H1 (cell line): Measurements from ENCODE around the gene CSNK1G2. TPM values are rescaled to one million over a fixed set of nuclear protein-coding genes. Genes with fewer than 3 reads are reported as not detected.

Experiments
- CTCF ChIA-PET: fragments of 300-600 bp; sonication (Branson Sonifier 250); formaldehyde crosslinking; loops from one replicate; lab custom pipeline; 2021; ENCODE audit not compliant: partially characterized antibody; lab: Charles Lee
- POLR2A ChIA-PET: fragments of 300-600 bp; sonication (Branson Sonifier 250); formaldehyde crosslinking; loops from one replicate; lab custom pipeline; 2021; ENCODE audit warnings: inconsistent platforms; ENCODE audit not compliant: partially characterized antibody; lab: Charles Lee
- DNase-seq, 2 experiments: peaks; one replicate each; pipeline versions ENCODE4 v3.0.0 to v3.0.0-alpha.2; 2010 to 2022; ENCODE audit warnings: low spot score in 2 of 2, low read depth in 1 of 2, mixed read lengths in 1 of 2
- FAIRE-seq: peaks from 2 replicates; lab custom pipeline; 2011; peaks lifted over from hg19 to GRCh38; lab: Jason Lieb, UNC
- H2AFZ ChIP-seq: 2 replicates; pipeline ENCODE4 v1.8.1; 2012; ENCODE audit warnings: low read length, inconsistent platforms
- H2AK5ac ChIP-seq: 2 replicates; pipeline ENCODE4 v1.6.1; 2013; ENCODE audit warnings: low read depth, low read length
- H2BK120ac ChIP-seq: replicated peaks from 2 replicates; pipeline ENCODE3; 2013; ENCODE audit warnings: low read depth, low read length, inconsistent platforms
- H2BK12ac ChIP-seq: 2 replicates; pipeline ENCODE4 v1.6.1; 2013; ENCODE audit warnings: low read depth, low read length
- H2BK15ac ChIP-seq: 2 replicates; pipeline ENCODE4 v1.6.1; 2013; ENCODE audit warnings: low read length
- H2BK20ac ChIP-seq: 2 replicates; pipeline ENCODE4 v1.6.1; 2013; ENCODE audit warnings: low read length
- H2BK5ac ChIP-seq: 2 replicates; pipeline ENCODE4 v1.6.1; 2013; ENCODE audit warnings: low read depth, low read length
- H3K14ac ChIP-seq: 2 replicates; pipeline ENCODE4 v1.6.1; 2013; ENCODE audit warnings: inconsistent platforms; ENCODE audit not compliant: insufficient read length
- H3K18ac ChIP-seq: 2 replicates; pipeline ENCODE4 v1.6.1; 2013; ENCODE audit warnings: low read length; ENCODE audit errors: extremely low read depth
- H3K23ac ChIP-seq: 2 replicates; pipeline ENCODE4 v1.6.1; 2013; ENCODE audit warnings: inconsistent platforms; ENCODE audit not compliant: insufficient read length
- H3K23me2 ChIP-seq: 2 replicates; pipeline ENCODE4 v1.6.1; 2013; ENCODE audit warnings: low read depth, low read length
- H3K27ac ChIP-seq: 2 replicates; pipeline ENCODE4 v1.6.1; 2011; ENCODE audit warnings: low read depth, low read length, inconsistent platforms
- H3K27me3 ChIP-seq, 4 experiments: replicated peaks in 1 of 4; 1 replicate in 1 of 4; 2 replicates in 3 of 4; pipeline versions ENCODE4 v1.6.1 to v1.8.1; 2011 to 2013; ENCODE audit warnings: low read length in 3 of 4, mild to moderate bottlenecking in 3 of 4, inconsistent platforms in 2 of 4, mixed read lengths in 2 of 4, moderate library complexity in 1 of 4; ENCODE audit not compliant: control insufficient read depth in 3 of 4, insufficient read depth in 3 of 4; ENCODE audit errors: extremely low read depth in 1 of 4
- H3K36me3 ChIP-seq, 4 experiments: 2 replicates each; pipeline versions ENCODE4 v1.6.1 to v1.8.1; 2011 to 2013; ENCODE audit warnings: mild to moderate bottlenecking in 4 of 4, low read length in 3 of 4, moderate library complexity in 2 of 4, control low read depth in 1 of 4, inconsistent platforms in 1 of 4; ENCODE audit not compliant: insufficient read depth in 4 of 4, control insufficient read depth in 2 of 4
- H3K4ac ChIP-seq: replicated peaks from 2 replicates; pipeline ENCODE3; 2013; ENCODE audit warnings: low read length, low read depth, mixed read lengths, inconsistent platforms; ENCODE audit not compliant: insufficient read length
- H3K4me1 ChIP-seq, 4 experiments: replicated peaks in 1 of 4; 1 replicate in 1 of 4; 2 replicates in 3 of 4; pipeline versions ENCODE4 v1.6.1 to v1.8.1; 2011 to 2013; ENCODE audit warnings: low read length in 3 of 4, inconsistent platforms in 2 of 4, mixed read lengths in 1 of 4; ENCODE audit not compliant: insufficient read depth in 4 of 4, control insufficient read depth in 3 of 4
- H3K4me2 ChIP-seq, 2 experiments: 2 replicates each; pipeline versions ENCODE4 v1.6.1 to v1.8.1; 2011 to 2013; ENCODE audit warnings: low read depth in 2 of 2, low read length in 2 of 2, control low read depth in 1 of 2, inconsistent platforms in 1 of 2, mild to moderate bottlenecking in 1 of 2; ENCODE audit not compliant: insufficient read depth in 1 of 2
- H3K4me3 ChIP-seq, 4 experiments: fragments of 200-600, 300-600 bp in 1 of 4; sonication (generic), shearing (Covaris generic), sonication (Bioruptor Twin) in 1 of 4; 2 replicates each; pipeline versions ENCODE4 v1.5.1 to v1.8.1; 2011 to 2016; ENCODE audit warnings: low read length in 4 of 4, low read depth in 3 of 4, control low read depth in 2 of 4, inconsistent platforms in 2 of 4, mild to moderate bottlenecking in 2 of 4, mixed read lengths in 1 of 4, moderate library complexity in 1 of 4; ENCODE audit not compliant: insufficient read depth in 2 of 4; ENCODE audit errors: extremely low read depth in 1 of 4
- H3K56ac ChIP-seq: replicated peaks from 2 replicates; pipeline ENCODE3; 2013; ENCODE audit warnings: low read depth, mild to moderate bottlenecking, mixed read lengths, low read length, inconsistent platforms; ENCODE audit not compliant: insufficient read length
- H3K79me1 ChIP-seq: 2 replicates; pipeline ENCODE4 v1.6.1; 2013; ENCODE audit warnings: low read depth, low read length, control low read depth
- H3K79me2 ChIP-seq, 2 experiments: 2 replicates each; pipeline versions ENCODE4 v1.6.1 to v1.8.1; 2012 to 2013; ENCODE audit warnings: low read length in 2 of 2, mild to moderate bottlenecking in 2 of 2, inconsistent platforms in 1 of 2; ENCODE audit not compliant: insufficient read depth in 2 of 2, control insufficient read depth in 1 of 2
- H3K9ac ChIP-seq, 4 experiments: replicated peaks in 1 of 4; 1 replicate in 1 of 4; 2 replicates in 3 of 4; pipeline versions ENCODE4 v1.6.1 to v1.8.1; 2011 to 2013; ENCODE audit warnings: low read depth in 3 of 4, low read length in 3 of 4, control low read depth in 2 of 4, mild to moderate bottlenecking in 2 of 4, moderate library complexity in 2 of 4, inconsistent platforms in 1 of 4; ENCODE audit errors: extremely low read depth in 1 of 4
- H3K9me3 ChIP-seq, 2 experiments: 2 replicates each; pipeline versions ENCODE4 v1.6.1 to v1.8.1; 2012 to 2013; ENCODE audit warnings: mild to moderate bottlenecking in 2 of 2, moderate library complexity in 2 of 2, control low read depth in 1 of 2, inconsistent platforms in 1 of 2, low read depth in 1 of 2, low read length in 1 of 2, mixed read lengths in 1 of 2; ENCODE audit not compliant: insufficient read depth in 2 of 2
- H4K20me1 ChIP-seq, 2 experiments: replicated peaks in 1 of 2; 2 replicates each; pipeline versions ENCODE3 to v1.8.1; 2011 to 2013; ENCODE audit warnings: inconsistent platforms in 2 of 2, low read length in 2 of 2, mild to moderate bottlenecking in 1 of 2; ENCODE audit not compliant: insufficient read depth in 2 of 2, control insufficient read depth in 1 of 2
- H4K5ac ChIP-seq: 2 replicates; pipeline ENCODE4 v1.6.1; 2013; ENCODE audit warnings: low read length, low read depth, mixed read lengths, inconsistent platforms; ENCODE audit not compliant: insufficient read length
- H4K8ac ChIP-seq: 2 replicates; pipeline ENCODE4 v1.8.0; 2013; ENCODE audit warnings: mild to moderate bottlenecking, moderate library complexity, low read length, inconsistent platforms; ENCODE audit not compliant: insufficient read depth; ENCODE audit errors: extremely low read depth
- H4K91ac ChIP-seq: replicated peaks from 2 replicates; pipeline ENCODE3; 2013; ENCODE audit warnings: low read length, mixed read lengths, inconsistent platforms; ENCODE audit not compliant: insufficient read length
- CBX5 ChIP-seq: fragments of 300-800, 300-1000 bp; sonication (generic); IDR thresholded peaks from 2 replicates; pipeline ENCODE4 v1.7.1; 2016; ENCODE audit warnings: antibody characterized with exemption, low read length, low read depth
- CBX8 ChIP-seq: fragments of 300-800, 300-1000 bp; sonication (generic); IDR thresholded peaks from 2 replicates; pipeline ENCODE4 v1.7.1; 2016; ENCODE audit warnings: low read depth, low read length, borderline replicate concordance
- EP300 ChIP-seq, 2 experiments: IDR thresholded peaks; 1 replicate in 1 of 2; 2 replicates in 1 of 2; pipeline ENCODE4 v1.6.1; 2011 to 2012; ENCODE audit warnings: low read depth in 2 of 2, low read length in 2 of 2, mild to moderate bottlenecking in 2 of 2, borderline replicate concordance in 1 of 2, inconsistent platforms in 1 of 2, moderate library complexity in 1 of 2
- JUN ChIP-seq: IDR thresholded peaks from 2 replicates; pipeline ENCODE4 v1.6.1; 2011; ENCODE audit warnings: low read depth, mild to moderate bottlenecking, improper control_type of control experiment, low read length
- KDM5A ChIP-seq: fragments of 200-600 bp; IDR thresholded peaks from 2 replicates; pipeline ENCODE4 v1.7.1; 2012; ENCODE audit warnings: mild to moderate bottlenecking, low read length, inconsistent platforms, mixed read lengths
- SAP30 ChIP-seq: fragments of 300-600 bp; sonication (generic); IDR thresholded peaks from 2 replicates; pipeline ENCODE4 v1.7.1; 2012; ENCODE audit warnings: low read length, moderate library complexity, mild to moderate bottlenecking, inconsistent platforms; ENCODE audit not compliant: insufficient read depth, insufficient replicate concordance
- SIRT6 ChIP-seq: IDR thresholded peaks from one replicate; pipeline ENCODE4 v1.7.1; 2012; ENCODE audit warnings: low read length, inconsistent platforms
- WGBS, 2 experiments: shearing (Covaris generic) in 1 of 2; methylation state at CpG; one replicate each; pipeline versions ENCODE4 v1.1.6 to v1.1.7; 2013 to 2015; ENCODE audit warnings: low lambda C conversion rate in 2 of 2, mixed read lengths in 2 of 2, inconsistent platforms in 1 of 2, low coverage in 1 of 2, missing lambda C conversion rate in 1 of 2; ENCODE audit not compliant: insufficient replicate concordance in 2 of 2, insufficient coverage in 1 of 2, insufficient read length in 1 of 2; ENCODE audit errors: extremely low coverage in 1 of 2, missing lambda C conversion rate in 1 of 2; 5-methylcytosine and 5-hydroxymethylcytosine counted together
- polyA plus RNA-seq, 7 experiments: library from polyadenylated mRNA; depleted of rRNA in 3 of 7; stranded (reverse) in 5 of 7; unstranded in 2 of 7; fragments of >200 nt in 5 of 7; fragments of 200-250 nt in 2 of 7; gene quantifications; 1 replicate in 5 of 7; 2 replicates in 1 of 7; 4 replicates in 1 of 7; pipeline versions ENCODE4 v1.2.1 to v1.2.3, GENCODE V29; 2011 to 2013; ENCODE audit warnings: missing spikeins in 2 of 7, mixed read lengths in 2 of 7
- total RNA-seq: library from RNA; stranded (reverse); fragmentation: NEBNext Ultra II Directional; extraction: Animal tissue kit (Norgen Biotek cat#: 25700); gene quantifications from 2 replicates; pipeline ENCODE4 v1.2.1, GENCODE V29; 2021
- TF ChIP-seq, protein P1 (sequence below): IDR thresholded peaks from 2 replicates; pipeline ENCODE4 v1.6.1; 2012; ENCODE audit warnings: inconsistent platforms

CSNK1G2 gene
- total and polyA plus RNA-seq, 2 of the 8 experiments (the other 6 are each of a cell fraction or from before 2014, with no cell fraction given): 99.5 to 130 TPM

DNA sequence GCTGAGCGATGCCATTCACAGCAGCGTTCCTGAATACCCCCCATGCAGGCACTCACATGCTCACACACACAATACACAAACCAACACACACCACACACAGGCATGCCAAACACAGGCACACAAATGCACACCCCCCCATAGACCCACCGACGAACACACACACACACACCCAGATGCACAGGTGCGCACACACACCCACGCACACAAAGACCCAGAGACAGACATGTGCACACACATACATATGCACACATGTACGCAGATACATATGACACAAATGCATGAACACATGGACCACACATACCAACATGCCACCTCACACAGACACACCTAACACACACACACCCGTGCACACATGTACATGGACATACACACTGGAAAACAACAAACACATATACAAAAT lies 7.0 kb upstream of the CSNK1G2 start:
- Histone ChIP-seq H3K27ac (no peak overlapping the region), H3K4me1 (peaks cover 0 to 6% (median 4%) of the 10 kb centered on the region in 4 experiments; a peak in 4 of 7 replicates), H2BK15ac (peak overlapping the region; percentile 40; the same call in 1 of the 2 replicates), H2AK5ac (no peak overlapping the region), H4K20me1 (no peaks in the 10 kb centered on the region), H3K4me2 (no peak overlapping the region), H2BK20ac (no peak overlapping the region), H3K9ac (no peak overlapping the region), H3K79me2 (no peaks in the 10 kb centered on the region), H3K23me2 (peaks cover 6% of the 10 kb centered on the region; the same call in 1 of the 2 replicates), H3K27me3 (no peaks in the 10 kb centered on the region), H3K9me3 (peaks cover 3 to 9% of the 10 kb centered on the region in 2 experiments; a peak in 2 of 4 replicates), H2AFZ (no peak overlapping the region), H4K91ac (no peak overlapping the region), H4K5ac (no peak overlapping the region), H3K23ac (no peak overlapping the region), H3K56ac (no peak overlapping the region), H3K79me1 (no peaks in the 10 kb centered on the region), H2BK5ac (no peak overlapping the region), H2BK12ac (peak overlapping the region; percentile 39; the same call in 1 of the 2 replicates), H3K14ac (no peak overlapping the region), H3K4ac (no peak overlapping the region), H3K4me3 (no peak overlapping the region), H2BK120ac (no peak overlapping the region), H3K36me3 (no peaks in the 10 kb centered on the region)
- 89% methylated on average over 8 of the region's 8 CpGs; no CpG with 5 or more reads in 1 of the 2 experiments for WGBS, 2 experiments
- ChIA-PET POLR2A (interaction anchor here (0.7 to 1.2 kb wide), 2 partner anchors 32 to 117 kb away, joined by 3 to 5 read pairs; partner anchors contain the start of gene MKNK2), CTCF (interaction anchor here (0.9 to 3.0 kb wide), 2 partner anchors 24 to 36 kb away, joined by 3 to 16 read pairs; no protein-coding TSS in a partner anchor)
- FAIRE-seq (no peak), DNase-seq (no peak)
- TF ChIP-seq KDM5A (no peak), JUN (no peak), SIRT6 (no peak), CBX5 (no peak), CBX8 (no peak), EP300 (IDR thresholded peaks at IDR 0.05; ENCODE audit: borderline replicate concordance in 1 of 2, low read depth in 2 of 2, low read length in 2 of 2) (no peak), SAP30 (no peak)
- TF ChIP-seq, protein P1, sequence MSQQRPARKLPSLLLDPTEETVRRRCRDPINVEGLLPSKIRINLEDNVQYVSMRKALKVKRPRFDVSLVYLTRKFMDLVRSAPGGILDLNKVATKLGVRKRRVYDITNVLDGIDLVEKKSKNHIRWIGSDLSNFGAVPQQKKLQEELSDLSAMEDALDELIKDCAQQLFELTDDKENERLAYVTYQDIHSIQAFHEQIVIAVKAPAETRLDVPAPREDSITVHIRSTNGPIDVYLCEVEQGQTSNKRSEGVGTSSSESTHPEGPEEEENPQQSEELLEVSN: no peak
- TF ChIP-seq, all 59 proteins: peak for 0
- H4K8ac ChIP-seq: no peak overlapping the region
- no peak overlapping the region for H3K18ac ChIP-seq
